ENCODE results near the gene PVRIG. TPM values are rescaled to one million over a fixed set of nuclear protein-coding genes. Genes with fewer than 3 reads are reported as not detected.
"Not testable (repeated sequence)": the region's sequence is repeated elsewhere in the genome, so short reads cannot be mapped to it uniquely, and the experiment has no call there.

PVRIG gene
- total RNA-seq, 1 donor from 2014 or later: not detected

GRCh38 chr7:100215895-100216294 is 3.9 kb upstream of the PVRIG start:
- Mint-ChIP-seq H3K36me3 (no peaks in the 10 kb centered on the region), H3K9me3 (no peaks in the 10 kb centered on the region), H3K4me3 (no peak overlapping the region), H3K27me3 (ENCODE audit: low read depth) (peaks cover 5% of the 10 kb centered on the region), H3K4me1 (peaks cover 12% of the 10 kb centered on the region), H3K27ac (no peak overlapping the region)
- no peak for TF ChIP-seq CTCF (IDR thresholded peaks at IDR 0.05; ENCODE audit: unreplicated experiment)
- no peak for DNase-seq (ENCODE audit: low spot score in 2 of 2, unreplicated experiment in 2 of 2)

GRCh38 chr7:100217934-100218333 is 1.8 kb upstream of the PVRIG start:
- not testable (repeated sequence) for H3K36me3 Mint-ChIP-seq; H3K9me3 Mint-ChIP-seq; H3K27me3 Mint-ChIP-seq (ENCODE audit: low read depth); H3K4me3 Mint-ChIP-seq; H3K27ac Mint-ChIP-seq
- H3K4me1 Mint-ChIP-seq: peaks cover 12% of the 10 kb centered on the region
- peak in 1 of 2 experiments; percentile 87 for DNase-seq (ENCODE audit: low spot score in 2 of 2, unreplicated experiment in 2 of 2)
- TF ChIP-seq CTCF (IDR thresholded peaks at IDR 0.05; ENCODE audit: unreplicated experiment): peak; percentile 42

GRCh38 chr7:100219271-100219737 is 445 bp upstream of the PVRIG start:
- peaks cover 2% of the 10 kb centered on the region for H3K4me1 Mint-ChIP-seq
- no peak overlapping the region for H3K27ac Mint-ChIP-seq
- H3K4me3 Mint-ChIP-seq: no peak overlapping the region
- peaks cover 3% of the 10 kb centered on the region for H3K36me3 Mint-ChIP-seq
- H3K27me3 Mint-ChIP-seq (ENCODE audit: low read depth): no peaks in the 10 kb centered on the region
- no peaks in the 10 kb centered on the region for H3K9me3 Mint-ChIP-seq
- no peak for TF ChIP-seq CTCF (IDR thresholded peaks at IDR 0.05; ENCODE audit: unreplicated experiment)
- no peak for DNase-seq (ENCODE audit: low spot score in 2 of 2, unreplicated experiment in 2 of 2)

- no peaks in the 10 kb centered on the region for H3K4me1 Mint-ChIP-seq
- no peak for DNase-seq (ENCODE audit: low spot score in 2 of 2, unreplicated experiment in 2 of 2)
- peaks cover 3% of the 10 kb centered on the region for H3K36me3 Mint-ChIP-seq
- no peak for TF ChIP-seq CTCF (IDR thresholded peaks at IDR 0.05; ENCODE audit: unreplicated experiment)
- H3K27ac Mint-ChIP-seq: no peak overlapping the region
- no peaks in the 10 kb centered on the region for H3K9me3 Mint-ChIP-seq
- H3K4me3 Mint-ChIP-seq: no peak overlapping the region
- H3K27me3 Mint-ChIP-seq (ENCODE audit: low read depth): no peaks in the 10 kb centered on the region
These were observed 959 bp downstream of the PVRIG start for GRCh38 chr7:100220586-100221230.

- peaks cover 3% of the 10 kb centered on the region for H3K36me3 Mint-ChIP-seq
These were observed 1.5 kb downstream of the PVRIG start for GRCh38 chr7:100221231-100221718.

More at GRCh38 chr7:100221231-100221718, 1.5 kb downstream of the PVRIG start:
- TF ChIP-seq CTCF (IDR thresholded peaks at IDR 0.05; ENCODE audit: unreplicated experiment): no peak
- Mint-ChIP-seq H3K27me3 (ENCODE audit: low read depth) (no peaks in the 10 kb centered on the region), H3K4me3 (no peak overlapping the region), H3K4me1 (no peaks in the 10 kb centered on the region), H3K9me3 (no peaks in the 10 kb centered on the region), H3K27ac (no peak overlapping the region)
- DNase-seq (ENCODE audit: low spot score in 2 of 2, unreplicated experiment in 2 of 2): no peak

Measured in mesothelial cell of epicardium (in vitro differentiated cells).